ENCODE data around the gene F7.

The F7 gene

GRCh38 chr13:113116206-113116800 lies 10.7 kb downstream of the F7 start:
- no peak for DNase-seq (ENCODE audit: low read depth)
- no peak for TF ChIP-seq CTCF (IDR thresholded peaks at IDR 0.05; ENCODE audit: insufficient read depth, low read depth, low read length, missing control alignments)
- no peak overlapping the region for H3K4me3 ChIP-seq (ENCODE audit: low read depth, low read length)

DNA sequence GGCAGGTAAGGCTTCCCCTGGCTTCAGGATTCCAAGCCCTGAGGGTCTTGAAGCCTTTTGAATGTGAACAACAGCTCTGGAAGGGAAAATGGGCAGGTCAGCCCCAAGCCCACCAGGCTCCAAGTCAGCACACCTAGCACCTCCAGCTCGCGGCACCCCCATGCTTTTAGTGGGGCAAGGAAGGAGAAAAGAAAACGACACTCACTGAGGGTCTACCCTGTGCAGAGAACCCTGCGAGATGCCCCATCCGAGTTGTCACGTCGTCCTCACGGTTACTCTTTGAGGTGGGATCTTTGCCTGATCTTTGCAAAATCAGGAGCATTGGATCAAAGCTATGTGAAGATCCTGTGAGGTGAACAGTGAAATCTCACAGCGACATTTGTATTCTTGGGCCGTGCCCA lies 11.3 kb downstream of the F7 start:
- TF ChIP-seq CTCF (IDR thresholded peaks at IDR 0.05; ENCODE audit: insufficient read depth, low read depth, low read length, missing control alignments), result no peak
- no peak for DNase-seq (ENCODE audit: low read depth)
- no peak overlapping the region for H3K4me3 ChIP-seq (ENCODE audit: low read depth, low read length)

GRCh38 chr13:113117335-113117872 lies 11.8 kb downstream of the F7 start:
- DNase-seq (ENCODE audit: low read depth), result no peak
- no peak for TF ChIP-seq CTCF (IDR thresholded peaks at IDR 0.05; ENCODE audit: insufficient read depth, low read depth, low read length, missing control alignments)
- H3K4me3 ChIP-seq (ENCODE audit: low read depth, low read length), result no peak overlapping the region

GRCh38 chr13:113117911-113118260 lies 12.3 kb downstream of the F7 start:
- no peak overlapping the region for H3K4me3 ChIP-seq (ENCODE audit: low read depth, low read length)
- TF ChIP-seq CTCF (IDR thresholded peaks at IDR 0.05; ENCODE audit: insufficient read depth, low read depth, low read length, missing control alignments), result no peak
- no peak for DNase-seq (ENCODE audit: low read depth)

DNA sequence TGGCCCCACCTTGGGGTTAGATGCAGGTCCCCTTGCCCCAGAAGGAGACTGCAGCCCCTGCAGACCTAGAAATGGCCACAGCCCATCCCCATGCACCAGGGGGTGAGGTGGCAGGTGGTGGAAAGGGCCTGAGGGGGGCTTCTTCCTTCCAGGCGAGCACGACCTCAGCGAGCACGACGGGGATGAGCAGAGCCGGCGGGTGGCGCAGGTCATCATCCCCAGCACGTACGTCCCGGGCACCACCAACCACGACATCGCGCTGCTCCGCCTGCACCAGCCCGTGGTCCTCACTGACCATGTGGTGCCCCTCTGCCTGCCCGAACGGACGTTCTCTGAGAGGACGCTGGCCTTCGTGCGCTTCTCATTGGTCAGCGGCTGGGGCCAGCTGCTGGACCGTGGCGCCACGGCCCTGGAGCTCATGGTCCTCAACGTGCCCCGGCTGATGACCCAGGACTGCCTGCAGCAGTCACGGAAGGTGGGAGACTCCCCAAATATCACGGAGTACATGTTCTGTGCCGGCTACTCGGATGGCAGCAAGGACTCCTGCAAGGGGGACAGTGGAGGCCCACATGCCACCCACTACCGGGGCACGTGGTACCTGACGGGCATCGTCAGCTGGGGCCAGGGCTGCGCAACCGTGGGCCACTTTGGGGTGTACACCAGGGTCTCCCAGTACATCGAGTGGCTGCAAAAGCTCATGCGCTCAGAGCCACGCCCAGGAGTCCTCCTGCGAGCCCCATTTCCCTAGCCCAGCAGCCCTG lies 12.8 kb downstream of the F7 start:
- no peak overlapping the region for H3K4me3 ChIP-seq (ENCODE audit: low read depth, low read length)
- no peak for TF ChIP-seq CTCF (IDR thresholded peaks at IDR 0.05; ENCODE audit: insufficient read depth, low read depth, low read length, missing control alignments)
- no peak for DNase-seq (ENCODE audit: low read depth)

DNA sequence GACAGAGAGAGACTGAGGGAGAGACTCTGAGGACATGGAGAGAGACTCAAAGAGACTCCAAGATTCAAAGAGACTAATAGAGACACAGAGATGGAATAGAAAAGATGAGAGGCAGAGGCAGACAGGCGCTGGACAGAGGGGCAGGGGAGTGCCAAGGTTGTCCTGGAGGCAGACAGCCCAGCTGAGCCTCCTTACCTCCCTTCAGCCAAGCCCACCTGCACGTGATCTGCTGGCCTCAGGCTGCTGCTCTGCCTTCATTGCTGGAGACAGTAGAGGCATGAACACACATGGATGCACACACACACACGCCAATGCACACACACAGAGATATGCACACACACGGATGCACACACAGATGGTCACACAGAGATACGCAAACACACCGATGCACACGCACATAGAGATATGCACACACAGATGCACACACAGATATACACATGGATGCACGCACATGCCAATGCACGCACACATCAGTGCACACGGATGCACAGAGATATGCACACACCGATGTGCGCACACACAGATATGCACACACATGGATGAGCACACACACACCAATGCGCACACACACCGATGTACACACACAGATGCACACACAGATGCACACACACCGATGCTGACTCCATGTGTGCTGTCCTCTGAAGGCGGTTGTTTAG lies 13.7 kb downstream of the F7 start:
- no peak for TF ChIP-seq CTCF (IDR thresholded peaks at IDR 0.05; ENCODE audit: insufficient read depth, low read depth, low read length, missing control alignments)
- H3K4me3 ChIP-seq (ENCODE audit: low read depth, low read length), result no peak overlapping the region

More for the DNA sequence above, 13.7 kb downstream of the F7 start:
- no peak for DNase-seq (ENCODE audit: low read depth)

Measured in GM12865 (cell line).